Measurements from ENCODE around the gene KCNK10. TPM values are rescaled to one million over a fixed set of nuclear protein-coding genes. Genes with fewer than 3 reads are reported as not detected.
A peak's percentile ranks its signal among the peaks of the same experiment; 100 is the strongest.

The KCNK10 gene
- total RNA-seq, 2 experiments from 2014 or later, result 0.68 to 0.73 TPM

- no peaks in the 10 kb centered on the region for H3K79me2 ChIP-seq (ENCODE audit: insufficient read depth, low read depth, low read length)
- intact Hi-C loops (cut with micrococcal nuclease; ENCODE audit: unreplicated experiment), result loop anchor here (1.0 to 2.0 kb wide), 2 partner anchors 156 to 223 kb away; no protein-coding TSS in a partner anchor
- H3K9me3 ChIP-seq (ENCODE audit: low read length), result no peaks in the 10 kb centered on the region
- POLR2A ChIA-PET, result interaction anchor here (0.6 to 0.8 kb wide), 2 partner anchors 16 to 224 kb away, joined by 4 to 5 read pairs; no protein-coding TSS in a partner anchor
- no peak overlapping the region for H3K27ac ChIP-seq (ENCODE audit: low read depth, low read length, poor library complexity, severe bottlenecking)
- DNase-seq (ENCODE audit: low spot score), result peak; percentile 50
- BruUV-seq (replicated peaks), result no TSS peak
- H2AFZ ChIP-seq (ENCODE audit: low read length), result no peak overlapping the region
- CTCF ChIA-PET (ENCODE audit: unreplicated experiment), result interaction anchor here (1.3 kb wide), 1 partner anchor 224 kb away, joined by 9 read pairs; no protein-coding TSS in a partner anchor
- no peaks in the 10 kb centered on the region for H3K4me1 ChIP-seq (ENCODE audit: insufficient read depth, low read length, poor library complexity, severe bottlenecking)
- no peaks in the 10 kb centered on the region for H3K36me3 ChIP-seq (ENCODE audit: insufficient read depth, low read length)
- no peaks in the 10 kb centered on the region for H4K20me1 ChIP-seq (ENCODE audit: insufficient read depth, low read length)
- H3K4me2 ChIP-seq (ENCODE audit: low read length), result no peak overlapping the region
- H3K4me3 ChIP-seq (ENCODE audit: low read depth, low read length, poor library complexity, severe bottlenecking), result no peak overlapping the region
- TF ChIP-seq, protein P1, sequence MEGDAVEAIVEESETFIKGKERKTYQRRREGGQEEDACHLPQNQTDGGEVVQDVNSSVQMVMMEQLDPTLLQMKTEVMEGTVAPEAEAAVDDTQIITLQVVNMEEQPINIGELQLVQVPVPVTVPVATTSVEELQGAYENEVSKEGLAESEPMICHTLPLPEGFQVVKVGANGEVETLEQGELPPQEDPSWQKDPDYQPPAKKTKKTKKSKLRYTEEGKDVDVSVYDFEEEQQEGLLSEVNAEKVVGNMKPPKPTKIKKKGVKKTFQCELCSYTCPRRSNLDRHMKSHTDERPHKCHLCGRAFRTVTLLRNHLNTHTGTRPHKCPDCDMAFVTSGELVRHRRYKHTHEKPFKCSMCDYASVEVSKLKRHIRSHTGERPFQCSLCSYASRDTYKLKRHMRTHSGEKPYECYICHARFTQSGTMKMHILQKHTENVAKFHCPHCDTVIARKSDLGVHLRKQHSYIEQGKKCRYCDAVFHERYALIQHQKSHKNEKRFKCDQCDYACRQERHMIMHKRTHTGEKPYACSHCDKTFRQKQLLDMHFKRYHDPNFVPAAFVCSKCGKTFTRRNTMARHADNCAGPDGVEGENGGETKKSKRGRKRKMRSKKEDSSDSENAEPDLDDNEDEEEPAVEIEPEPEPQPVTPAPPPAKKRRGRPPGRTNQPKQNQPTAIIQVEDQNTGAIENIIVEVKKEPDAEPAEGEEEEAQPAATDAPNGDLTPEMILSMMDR (conservative IDR thresholded peaks at IDR 0.05; ENCODE audit: low read length), result peak; percentile 82
- TF ChIP-seq EZH2phosphoT487 (IDR thresholded peaks at IDR 0.05; ENCODE audit: borderline replicate concordance, low read depth, low read length), result no peak
- no peaks in the 10 kb centered on the region for H3K9me2 ChIP-seq (ENCODE audit: insufficient read depth, low read length)
Measured at GRCh38 chr14:88168498-88169165, 154.4 kb downstream of the KCNK10 start.

GRCh38 chr14:88168025-88168424 lies 155.0 kb downstream of the KCNK10 start:
- Histone ChIP-seq H3K27ac (ENCODE audit: low read depth, low read length, poor library complexity, severe bottlenecking) (no peak overlapping the region), H3K4me1 (ENCODE audit: insufficient read depth, low read length, poor library complexity, severe bottlenecking) (no peaks in the 10 kb centered on the region), H3K36me3 (ENCODE audit: insufficient read depth, low read length) (no peaks in the 10 kb centered on the region), H3K79me2 (ENCODE audit: insufficient read depth, low read depth, low read length) (no peaks in the 10 kb centered on the region), H2AFZ (ENCODE audit: low read length) (no peak overlapping the region), H3K9me3 (ENCODE audit: low read length) (no peaks in the 10 kb centered on the region), H3K9me2 (ENCODE audit: insufficient read depth, low read length) (no peaks in the 10 kb centered on the region), H4K20me1 (ENCODE audit: insufficient read depth, low read length) (no peaks in the 10 kb centered on the region), H3K4me3 (ENCODE audit: low read depth, low read length, poor library complexity, severe bottlenecking) (no peak overlapping the region), H3K4me2 (ENCODE audit: low read length) (no peak overlapping the region)
- intact Hi-C loops (cut with micrococcal nuclease; ENCODE audit: unreplicated experiment), result loop anchor here (1.0 to 2.0 kb wide), 2 partner anchors 155 to 223 kb away; no protein-coding TSS in a partner anchor
- ChIA-PET POLR2A (interaction anchor here (0.6 to 0.8 kb wide), 2 partner anchors 16 to 223 kb away, joined by 4 to 5 read pairs; no protein-coding TSS in a partner anchor), CTCF (ENCODE audit: unreplicated experiment) (interaction anchor here (1.3 kb wide), 1 partner anchor 223 kb away, joined by 9 read pairs; no protein-coding TSS in a partner anchor)
- TF ChIP-seq, protein P1 (conservative IDR thresholded peaks at IDR 0.05; ENCODE audit: low read length), result no peak
- TF ChIP-seq EZH2phosphoT487 (IDR thresholded peaks at IDR 0.05; ENCODE audit: borderline replicate concordance, low read depth, low read length), result no peak
- no peak for DNase-seq (ENCODE audit: low spot score)
- no TSS peak for BruUV-seq (replicated peaks)

DNA sequence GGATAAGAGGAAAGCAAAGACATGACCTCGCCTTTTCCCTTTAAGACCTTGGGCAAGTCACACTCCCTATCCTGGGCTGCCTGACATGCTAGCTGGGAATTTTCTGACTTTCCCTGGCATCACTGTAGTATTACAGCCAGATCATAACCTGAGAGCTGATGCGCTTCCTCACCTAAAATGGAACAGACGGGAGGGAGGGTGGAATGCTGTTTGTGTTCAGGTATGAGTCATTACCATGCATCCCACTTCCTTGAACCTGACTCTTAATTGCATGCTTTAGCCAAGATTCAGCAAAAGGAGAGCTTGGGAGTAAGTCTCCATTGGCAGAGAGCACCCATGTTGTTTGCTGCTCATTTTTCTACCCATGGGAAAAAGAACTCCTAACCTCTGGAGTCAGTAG lies 156.5 kb downstream of the KCNK10 start:
- Histone ChIP-seq H3K27ac (ENCODE audit: low read depth, low read length, poor library complexity, severe bottlenecking) (no peak overlapping the region), H4K20me1 (ENCODE audit: insufficient read depth, low read length) (no peaks in the 10 kb centered on the region), H2AFZ (ENCODE audit: low read length) (no peak overlapping the region), H3K36me3 (ENCODE audit: insufficient read depth, low read length) (no peaks in the 10 kb centered on the region), H3K4me3 (ENCODE audit: low read depth, low read length, poor library complexity, severe bottlenecking) (no peak overlapping the region), H3K9me2 (ENCODE audit: insufficient read depth, low read length) (no peaks in the 10 kb centered on the region), H3K4me1 (ENCODE audit: insufficient read depth, low read length, poor library complexity, severe bottlenecking) (no peaks in the 10 kb centered on the region), H3K9me3 (ENCODE audit: low read length) (no peaks in the 10 kb centered on the region), H3K79me2 (ENCODE audit: insufficient read depth, low read depth, low read length) (no peaks in the 10 kb centered on the region), H3K4me2 (ENCODE audit: low read length) (no peak overlapping the region)
- no TSS peak for BruUV-seq (replicated peaks)
- TF ChIP-seq EZH2phosphoT487 (IDR thresholded peaks at IDR 0.05; ENCODE audit: borderline replicate concordance, low read depth, low read length), result no peak
- ChIA-PET CTCF (ENCODE audit: unreplicated experiment) (no interaction called here), POLR2A (interaction anchor here (0.6 kb wide), 2 partner anchors 68 to 622 kb away, joined by 3 to 5 read pairs; no protein-coding TSS in a partner anchor)
- no peak for DNase-seq (ENCODE audit: low spot score)
- intact Hi-C loops (cut with micrococcal nuclease; ENCODE audit: unreplicated experiment), result no loop called here

Measured in OCI-LY7 (cell line).